ENCODE data around the gene CEP112.

- no peak for TF ChIP-seq POLR2A (conservative IDR thresholded peaks at IDR 0.05)
- TF ChIP-seq GTF2E2 (tag; IDR thresholded peaks at IDR 0.05), result no peak
- TF ChIP-seq JUN (IDR thresholded peaks at IDR 0.05; ENCODE audit: borderline replicate concordance, low read depth, low read length), result no peak
- TF ChIP-seq JUN (CRISPR knock-in tag; IDR thresholded peaks at IDR 0.05; ENCODE audit: borderline replicate concordance), result no peak
- TF ChIP-seq ZNF24 (IDR thresholded peaks at IDR 0.05), result no peak
- TF ChIP-seq SRF (CRISPR knock-in tag; IDR thresholded peaks at IDR 0.05), result no peak
- TF ChIP-seq, protein P1, sequence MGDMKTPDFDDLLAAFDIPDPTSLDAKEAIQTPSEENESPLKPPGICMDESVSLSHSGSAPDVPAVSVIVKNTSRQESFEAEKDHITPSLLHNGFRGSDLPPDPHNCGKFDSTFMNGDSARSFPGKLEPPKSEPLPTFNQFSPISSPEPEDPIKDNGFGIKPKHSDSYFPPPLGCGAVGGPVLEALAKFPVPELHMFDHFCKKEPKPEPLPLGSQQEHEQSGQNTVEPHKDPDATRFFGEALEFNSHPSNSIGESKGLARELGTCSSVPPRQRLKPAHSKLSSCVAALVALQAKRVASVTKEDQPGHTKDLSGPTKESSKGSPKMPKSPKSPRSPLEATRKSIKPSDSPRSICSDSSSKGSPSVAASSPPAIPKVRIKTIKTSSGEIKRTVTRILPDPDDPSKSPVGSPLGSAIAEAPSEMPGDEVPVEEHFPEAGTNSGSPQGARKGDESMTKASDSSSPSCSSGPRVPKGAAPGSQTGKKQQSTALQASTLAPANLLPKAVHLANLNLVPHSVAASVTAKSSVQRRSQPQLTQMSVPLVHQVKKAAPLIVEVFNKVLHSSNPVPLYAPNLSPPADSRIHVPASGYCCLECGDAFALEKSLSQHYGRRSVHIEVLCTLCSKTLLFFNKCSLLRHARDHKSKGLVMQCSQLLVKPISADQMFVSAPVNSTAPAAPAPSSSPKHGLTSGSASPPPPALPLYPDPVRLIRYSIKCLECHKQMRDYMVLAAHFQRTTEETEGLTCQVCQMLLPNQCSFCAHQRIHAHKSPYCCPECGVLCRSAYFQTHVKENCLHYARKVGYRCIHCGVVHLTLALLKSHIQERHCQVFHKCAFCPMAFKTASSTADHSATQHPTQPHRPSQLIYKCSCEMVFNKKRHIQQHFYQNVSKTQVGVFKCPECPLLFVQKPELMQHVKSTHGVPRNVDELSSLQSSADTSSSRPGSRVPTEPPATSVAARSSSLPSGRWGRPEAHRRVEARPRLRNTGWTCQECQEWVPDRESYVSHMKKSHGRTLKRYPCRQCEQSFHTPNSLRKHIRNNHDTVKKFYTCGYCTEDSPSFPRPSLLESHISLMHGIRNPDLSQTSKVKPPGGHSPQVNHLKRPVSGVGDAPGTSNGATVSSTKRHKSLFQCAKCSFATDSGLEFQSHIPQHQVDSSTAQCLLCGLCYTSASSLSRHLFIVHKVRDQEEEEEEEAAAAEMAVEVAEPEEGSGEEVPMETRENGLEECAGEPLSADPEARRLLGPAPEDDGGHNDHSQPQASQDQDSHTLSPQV (IDR thresholded peaks at IDR 0.05), result no peak
- TF ChIP-seq ZNF707 (CRISPR knock-in tag; conservative IDR thresholded peaks at IDR 0.05), result no peak
- TF ChIP-seq USF1 (CRISPR knock-in tag; IDR thresholded peaks at IDR 0.05), result no peak
- no peak for TF ChIP-seq SRSF7 (optimal IDR thresholded peaks at IDR 0.05; ENCODE audit: low read depth, low read length)
- TF ChIP-seq YY1 (IDR thresholded peaks at IDR 0.05; ENCODE audit: borderline replicate concordance in 1 of 3, control insufficient read depth in 1 of 3, extremely low read depth in 1 of 3, insufficient read depth in 3 of 3, insufficient read length in 1 of 3, insufficient replicate concordance in 2 of 3, low read depth in 1 of 3, low read length in 2 of 3), result no peak
- no peak for TF ChIP-seq ZBTB7A (IDR thresholded peaks at IDR 0.05; ENCODE audit: borderline replicate concordance, control insufficient read depth, low read depth, low read length)
Measured at GRCh38 chr17:65685110-65685509, 506.8 kb downstream of the CEP112 start.
